ENCODE data around the gene DAPP1.

GRCh38 chr4:99887837-99888236, 71.2 kb downstream of the DAPP1 start:
- no peak for TF ChIP-seq CTCF (IDR thresholded peaks at IDR 0.05)
- TF ChIP-seq EZH2phosphoT487 (IDR thresholded peaks at IDR 0.05), result no peak
- TF ChIP-seq EZH2 (IDR thresholded peaks at IDR 0.05), result no peak

All from neural progenitor cell (in vitro differentiated cells).